Astrocyte of the cerebellum (primary cell): ENCODE measurements around the gene USP20.

Source experiments
- DNase-seq: peaks from one replicate; pipeline ENCODE4 v3.0.0-alpha.2; 2011; ENCODE audit warnings: low read depth
- H3K4me3 ChIP-seq: 2 replicates; pipeline ENCODE4 v1.5.1; 2011; ENCODE audit warnings: mild to moderate bottlenecking, low read depth, low read length, moderate library complexity
- CTCF ChIP-seq: IDR thresholded peaks from 2 replicates; pipeline ENCODE4 v1.5.1; 2012; ENCODE audit warnings: low read length, low read depth, moderate library complexity, mild to moderate bottlenecking; ENCODE audit errors: missing control alignments
- in situ Hi-C: cut with HindIII; loops from 2 replicates; pipeline ENCODE4 v1.10.0; 2017; ENCODE audit warnings: low sequenced_read_pairs

Gene USP20

GRCh38 chr9:129811967-129812363 lies 23.3 kb upstream of the USP20 start:
- DNase-seq: no peak
- no peak for TF ChIP-seq CTCF
- in situ Hi-C loops: no loop called here
- H3K4me3 ChIP-seq: no peak overlapping the region

- in situ Hi-C loops: no loop called here
- no peak for TF ChIP-seq CTCF
Observed at GRCh38 chr9:129812385-129812784, 22.9 kb upstream of the USP20 start.

GRCh38 chr9:129813661-129814060 lies 21.6 kb upstream of the USP20 start:
- in situ Hi-C loops: no loop called here
- TF ChIP-seq CTCF: no peak
- DNase-seq: no peak
- H3K4me3 ChIP-seq: no peak overlapping the region

More at GRCh38 chr9:129812385-129812784, 22.9 kb upstream of the USP20 start:
- no peak for DNase-seq
- H3K4me3 ChIP-seq: no peak overlapping the region

GRCh38 chr9:129814432-129815223 lies 20.6 kb upstream of the USP20 start:
- TF ChIP-seq CTCF: no peak
- in situ Hi-C loops: no loop called here
- no peak overlapping the region for H3K4me3 ChIP-seq
- DNase-seq: no peak

GRCh38 chr9:129815278-129815677 lies 20.0 kb upstream of the USP20 start:
- no peak for DNase-seq
- in situ Hi-C loops: no loop called here

More at GRCh38 chr9:129815278-129815677, 20.0 kb upstream of the USP20 start:
- no peak for TF ChIP-seq CTCF
- H3K4me3 ChIP-seq: no peak overlapping the region
